DND-41 (cell line): ENCODE data around the gene ERBB4.

Experiments used
- CTCF ChIP-seq: IDR thresholded peaks from 2 replicates; pipeline ENCODE4 v1.5.1; 2012; ENCODE audit warnings: borderline replicate concordance, low read length, moderate library complexity, mild to moderate bottlenecking; ENCODE audit not compliant: poor library complexity, severe bottlenecking; ENCODE audit errors: extremely low read depth
- EZH2 ChIP-seq: IDR thresholded peaks from 3 replicates; pipeline ENCODE4 v1.6.1; 2012; ENCODE audit warnings: borderline replicate concordance, low read depth, mild to moderate bottlenecking, moderate library complexity, low read length, inconsistent platforms; ENCODE audit not compliant: severe bottlenecking

GRCh38 chr2:211623096-211623495 is 915.5 kb downstream of the ERBB4 start:
- TF ChIP-seq CTCF (no peak), EZH2 (no peak)
